Large intestine (tissue), 3 donors: ENCODE measurements around the gene C14orf132. TPM values are rescaled to one million over a fixed set of nuclear protein-coding genes. Genes with fewer than 3 reads are reported as not detected.
A peak's percentile ranks its signal among the peaks of the same experiment; 100 is the strongest.

Experiments
- DNase-seq, 2 donors: peaks; one replicate each; pipeline versions ENCODE4 v3.0.0 to v3.0.0-alpha.2; 2013
- H3K27ac ChIP-seq: one replicate; pipeline ENCODE4 v1.5.1; 2013; ENCODE audit warnings: low read length
- H3K27me3 ChIP-seq: 2 replicates; pipeline ENCODE4 v1.6.1; 2013; ENCODE audit warnings: low read length; ENCODE audit not compliant: control insufficient read depth, insufficient read depth
- H3K36me3 ChIP-seq: 2 replicates; pipeline ENCODE4 v1.6.1; 2013; ENCODE audit warnings: low read length; ENCODE audit not compliant: control insufficient read depth, insufficient read depth
- H3K4me1 ChIP-seq: one replicate; pipeline ENCODE4 v1.6.1; 2013; ENCODE audit warnings: low read length; ENCODE audit not compliant: control insufficient read depth, insufficient read depth
- H3K4me3 ChIP-seq: one replicate; pipeline ENCODE4 v1.5.1; 2013; ENCODE audit warnings: low read length
- H3K9me3 ChIP-seq: one replicate; pipeline ENCODE4 v1.6.1; 2013; ENCODE audit warnings: mild to moderate bottlenecking, low read depth, low read length, moderate library complexity; ENCODE audit not compliant: control insufficient read depth
- WGBS: methylation state at CpG from one replicate; pipeline ENCODE4 v1.1.5; 2013; ENCODE audit warnings: low lambda C conversion rate; ENCODE audit not compliant: insufficient coverage; 5-methylcytosine and 5-hydroxymethylcytosine counted together
- polyA plus RNA-seq: library from polyadenylated mRNA; unstranded; fragments of 120-200 nt; gene quantifications from one replicate; pipeline ENCODE4 v1.2.1, GENCODE V29; 2013

Gene C14orf132
- polyA plus RNA-seq, 1 donor = 20.0 TPM

DNA sequence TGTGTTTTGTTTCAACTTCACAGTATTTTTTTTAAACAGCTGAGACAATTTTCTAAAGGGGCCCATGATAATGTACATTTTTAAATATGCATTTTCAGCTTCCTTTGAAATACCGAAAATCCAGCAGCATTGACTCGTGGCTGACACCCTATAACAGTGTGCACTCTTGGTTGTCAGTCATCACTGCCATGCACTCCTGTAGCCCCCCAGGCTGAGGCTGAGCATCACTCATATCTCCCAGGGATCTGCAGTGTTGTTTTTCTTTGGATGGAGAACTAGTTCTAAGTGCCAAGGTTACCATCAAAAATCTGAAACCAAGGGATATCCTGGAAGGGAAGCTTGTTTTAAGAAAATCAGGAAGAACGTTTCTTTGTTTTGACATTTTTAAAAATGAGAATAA lies 81.2 kb downstream of the C14orf132 start:
- no peak for DNase-seq
- H3K9me3 ChIP-seq = no peaks in the 10 kb centered on the region
- WGBS = 60% methylated on average over 1 of the region's 3 CpGs
- no peaks in the 10 kb centered on the region for H3K4me1 ChIP-seq
- H3K27ac ChIP-seq = no peak overlapping the region
- no peaks in the 10 kb centered on the region for H3K36me3 ChIP-seq
- H3K4me3 ChIP-seq = no peak overlapping the region
- H3K27me3 ChIP-seq = no peaks in the 10 kb centered on the region

DNA sequence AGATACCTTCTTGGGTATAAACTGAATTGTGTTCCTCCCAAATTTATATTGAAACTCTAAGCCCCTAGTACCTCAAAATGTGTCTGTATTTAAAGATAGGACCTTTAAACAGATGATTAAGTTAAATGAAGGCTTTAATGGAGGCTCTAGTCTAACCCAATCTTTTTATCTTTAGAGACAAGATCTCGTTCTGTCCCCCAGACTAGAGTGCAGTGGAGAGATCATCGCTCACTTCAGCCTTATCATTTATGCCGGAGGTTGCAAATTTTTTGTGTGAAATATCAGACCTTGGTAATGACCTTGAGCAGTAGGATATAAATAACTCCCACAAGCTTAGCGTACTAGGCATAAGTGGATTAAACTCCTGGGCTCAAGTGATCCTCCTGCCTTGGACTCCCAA lies 81.8 kb downstream of the C14orf132 start:
- 50% methylated on average over 2 of the region's 4 CpGs for WGBS
- H3K36me3 ChIP-seq = no peaks in the 10 kb centered on the region
- no peak overlapping the region for H3K4me3 ChIP-seq
- no peaks in the 10 kb centered on the region for H3K9me3 ChIP-seq
- no peaks in the 10 kb centered on the region for H3K4me1 ChIP-seq
- no peak overlapping the region for H3K27ac ChIP-seq
- DNase-seq = no peak
- no peaks in the 10 kb centered on the region for H3K27me3 ChIP-seq

DNA sequence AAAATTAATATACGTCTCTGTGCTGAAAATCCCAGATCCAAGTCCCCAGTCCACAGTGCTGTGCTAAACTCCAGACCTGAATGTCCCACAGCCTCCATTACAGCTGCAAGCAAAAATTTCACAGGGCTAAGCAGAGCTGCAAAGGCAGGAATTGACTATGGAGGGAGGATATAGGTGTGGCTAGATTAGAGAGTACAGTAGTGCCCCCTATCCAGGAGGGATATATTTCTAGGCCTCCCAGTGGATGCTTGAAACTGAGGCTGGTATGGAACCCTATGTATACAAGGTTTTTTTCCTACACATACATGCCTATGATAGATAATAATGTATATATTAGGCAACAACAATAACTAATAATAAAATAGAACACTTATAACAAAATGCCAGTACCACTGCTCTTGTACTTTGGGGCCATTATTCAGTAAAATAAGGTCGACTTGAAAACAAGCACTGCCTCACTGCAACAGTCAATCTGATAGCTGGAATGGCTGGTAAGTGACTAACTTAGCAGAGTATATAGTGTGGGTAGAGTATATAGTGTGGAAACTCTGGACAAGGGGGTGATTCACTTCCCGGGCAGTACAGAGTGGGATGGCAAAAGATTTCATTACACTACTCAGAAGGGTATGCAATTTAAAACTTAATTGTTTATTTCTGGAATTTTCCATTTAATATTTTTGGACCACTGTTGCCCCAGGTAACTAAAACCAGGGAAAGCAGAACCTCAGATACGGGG lies 82.7 kb downstream of the C14orf132 start:
- no peaks in the 10 kb centered on the region for H3K27me3 ChIP-seq
- H3K4me3 ChIP-seq = no peak overlapping the region
- no peak overlapping the region for H3K27ac ChIP-seq
- WGBS = 80% methylated on average over 1 of the region's 4 CpGs
- no peaks in the 10 kb centered on the region for H3K36me3 ChIP-seq
- no peaks in the 10 kb centered on the region for H3K4me1 ChIP-seq
- no peaks in the 10 kb centered on the region for H3K9me3 ChIP-seq
- no peak for DNase-seq

DNA sequence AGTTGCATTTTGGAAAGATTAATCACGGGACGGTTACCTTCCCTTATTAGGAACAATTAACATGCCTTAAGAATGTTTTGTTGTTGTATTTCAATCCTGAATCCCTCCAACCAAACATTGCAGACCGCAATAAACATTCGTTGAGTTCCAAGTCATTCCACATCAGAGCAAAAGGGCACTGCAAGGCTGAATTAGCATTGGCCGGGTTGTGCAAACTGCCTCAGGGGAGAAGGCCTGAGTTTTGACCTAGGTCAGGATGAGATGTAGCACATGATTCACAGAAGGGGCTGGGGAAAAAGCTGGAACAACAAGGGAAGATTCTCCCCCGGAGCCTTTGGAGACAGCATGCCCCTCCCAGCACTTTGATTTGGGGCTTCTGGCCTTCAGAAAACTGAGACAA lies 83.3 kb downstream of the C14orf132 start:
- Histone ChIP-seq H3K9me3 (no peaks in the 10 kb centered on the region), H3K27me3 (no peaks in the 10 kb centered on the region), H3K36me3 (no peaks in the 10 kb centered on the region), H3K27ac (no peak overlapping the region), H3K4me3 (no peak overlapping the region), H3K4me1 (no peaks in the 10 kb centered on the region)
- WGBS = 60% methylated on average over 1 of the region's 6 CpGs
- DNase-seq = no peak

DNA sequence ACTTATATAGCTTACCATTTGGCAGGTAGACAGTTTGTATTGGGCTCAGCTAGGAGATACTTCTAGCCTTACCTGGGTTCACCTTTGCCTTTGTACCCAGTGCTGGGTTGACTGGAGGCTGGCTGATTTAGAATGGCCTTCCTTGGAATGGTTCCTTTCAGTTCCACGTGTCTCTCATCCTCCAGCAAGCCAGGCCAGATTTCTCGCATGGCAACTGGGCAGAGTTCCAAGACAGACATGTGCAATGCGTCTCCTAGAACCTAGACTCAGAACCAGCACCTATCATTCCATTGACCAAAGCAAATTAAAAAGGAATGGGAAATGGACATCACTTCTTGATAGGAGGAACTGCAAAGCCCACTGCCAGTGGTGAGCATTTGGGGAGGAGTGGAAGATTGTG lies 86.4 kb downstream of the C14orf132 start:
- no peaks in the 10 kb centered on the region for H3K9me3 ChIP-seq
- WGBS = no CpG with 5 or more reads among the region's 3 CpGs

DNA sequence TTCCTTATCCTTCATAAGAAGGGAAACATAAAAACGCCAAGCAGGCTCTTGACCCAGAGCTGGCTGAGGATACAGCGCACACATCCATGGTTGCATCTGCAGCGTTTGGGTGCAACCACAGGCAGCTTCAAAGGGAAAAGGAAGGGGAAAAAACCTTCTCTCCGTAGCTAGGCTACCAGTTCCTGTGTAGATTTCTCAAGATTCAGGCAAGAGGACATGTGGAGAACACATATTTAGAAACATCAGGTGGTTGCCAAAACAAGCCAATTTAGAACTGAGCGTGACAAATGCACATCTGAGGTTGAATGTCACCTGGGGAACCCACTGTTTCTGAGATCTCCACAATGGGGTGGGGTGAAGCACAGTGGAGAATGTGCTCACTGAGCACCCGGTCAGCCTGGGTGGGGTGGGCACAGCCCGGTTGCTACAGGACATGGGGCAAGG lies 87.2 kb downstream of the C14orf132 start:
- Histone ChIP-seq H3K36me3 (no peaks in the 10 kb centered on the region), H3K4me1 (no peaks in the 10 kb centered on the region), H3K4me3 (no peak overlapping the region), H3K9me3 (no peaks in the 10 kb centered on the region), H3K27ac (peak overlapping the region; percentile 17), H3K27me3 (no peaks in the 10 kb centered on the region)
- peak in 1 of 2 donors; percentile 21 for DNase-seq
- no CpG with 5 or more reads among the region's 7 CpGs for WGBS

More for the DNA sequence above, 86.4 kb downstream of the C14orf132 start:
- Histone ChIP-seq H3K36me3 (no peaks in the 10 kb centered on the region), H3K4me1 (no peaks in the 10 kb centered on the region), H3K4me3 (no peak overlapping the region), H3K27me3 (no peaks in the 10 kb centered on the region), H3K27ac (no peak overlapping the region)
- no peak for DNase-seq

DNA sequence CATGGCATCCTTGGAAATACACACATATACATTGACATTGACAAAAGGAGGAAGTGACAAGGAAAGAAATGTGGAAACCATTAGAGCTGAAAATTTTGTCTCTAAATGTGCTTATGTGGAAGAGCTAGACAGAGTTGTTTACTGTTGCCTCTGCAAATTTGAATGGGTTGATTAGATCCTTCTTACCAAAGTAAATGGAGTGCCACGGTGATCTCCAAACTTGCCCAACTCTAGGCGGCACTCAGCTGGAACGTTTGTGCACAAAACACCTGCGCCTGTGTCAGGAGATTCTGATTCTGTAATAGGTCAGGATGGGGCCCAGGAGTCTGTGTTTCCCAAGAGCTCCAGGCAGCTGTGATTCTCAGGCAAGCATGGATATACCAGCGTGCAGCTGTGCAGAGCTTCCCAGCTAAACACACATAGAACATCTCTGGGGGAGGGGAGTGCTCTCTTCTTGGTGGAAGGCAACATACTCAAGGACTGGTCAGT lies 87.7 kb downstream of the C14orf132 start:
- Histone ChIP-seq H3K4me1 (no peaks in the 10 kb centered on the region), H3K27me3 (no peaks in the 10 kb centered on the region), H3K4me3 (no peak overlapping the region), H3K36me3 (no peaks in the 10 kb centered on the region), H3K27ac (peak overlapping the region; percentile 17), H3K9me3 (no peaks in the 10 kb centered on the region)
- DNase-seq = no peak
- WGBS = no CpG with 5 or more reads among the region's 5 CpGs

DNA sequence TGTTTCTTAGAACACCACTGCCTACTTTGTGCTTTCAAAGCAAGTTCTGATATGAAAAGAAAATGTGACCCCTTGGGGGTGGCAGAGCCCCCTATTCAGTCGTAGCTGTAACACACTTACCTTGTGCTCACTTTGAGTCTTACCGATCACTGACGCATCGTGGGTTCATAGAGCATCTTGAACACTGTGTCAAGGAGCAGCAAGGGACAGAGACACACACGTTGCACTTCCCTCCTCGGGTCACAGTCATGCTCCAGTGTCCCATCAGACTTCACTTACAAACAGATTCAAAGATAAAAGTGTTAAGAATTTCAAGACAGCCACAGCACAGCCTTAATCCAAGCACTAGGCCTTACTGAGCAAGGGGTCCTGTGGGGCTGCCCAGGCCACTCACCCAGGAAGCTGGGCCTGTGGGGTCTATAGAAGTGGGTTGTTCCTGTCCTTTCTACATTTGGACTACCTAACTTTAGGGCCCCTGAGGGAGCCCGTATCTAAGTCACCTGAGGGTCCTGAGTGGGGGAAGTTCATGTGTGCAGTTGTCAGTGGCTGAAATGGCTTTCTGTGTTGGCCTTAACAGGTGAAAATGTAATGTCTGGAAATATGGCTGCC lies 90.1 kb downstream of the C14orf132 start:
- 100% methylated on average over 2 of the region's 7 CpGs for WGBS

DNA sequence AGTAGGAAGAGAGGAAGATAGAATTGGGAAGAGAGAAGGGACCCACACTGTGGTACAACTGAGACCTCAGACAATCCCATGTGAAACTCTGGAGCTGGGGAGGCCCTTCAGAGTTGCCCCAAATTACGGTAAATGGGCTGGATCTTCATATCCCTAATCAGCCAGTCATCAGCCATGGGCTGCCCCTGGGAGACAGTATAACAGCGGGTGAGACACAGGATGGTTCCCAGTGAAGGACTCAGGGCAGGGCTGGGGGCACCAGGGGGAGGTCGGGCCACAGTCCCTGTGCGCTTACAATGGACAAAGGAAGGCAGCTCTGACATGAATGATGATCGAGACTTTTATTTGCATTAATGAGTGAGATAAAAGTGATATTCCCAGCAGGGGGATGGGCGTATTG lies 91.2 kb downstream of the C14orf132 start:
- H3K9me3 ChIP-seq = no peaks in the 10 kb centered on the region
- no peaks in the 10 kb centered on the region for H3K4me1 ChIP-seq
- no peaks in the 10 kb centered on the region for H3K36me3 ChIP-seq
- DNase-seq = no peak
- H3K4me3 ChIP-seq = no peak overlapping the region
- no peaks in the 10 kb centered on the region for H3K27me3 ChIP-seq
- H3K27ac ChIP-seq = no peak overlapping the region
- WGBS = no CpG with 5 or more reads among the region's 6 CpGs

More for the DNA sequence above, 90.1 kb downstream of the C14orf132 start:
- Histone ChIP-seq H3K27ac (no peak overlapping the region), H3K9me3 (no peaks in the 10 kb centered on the region), H3K4me1 (no peaks in the 10 kb centered on the region), H3K4me3 (no peak overlapping the region), H3K27me3 (no peaks in the 10 kb centered on the region), H3K36me3 (no peaks in the 10 kb centered on the region)
- no peak for DNase-seq

DNA sequence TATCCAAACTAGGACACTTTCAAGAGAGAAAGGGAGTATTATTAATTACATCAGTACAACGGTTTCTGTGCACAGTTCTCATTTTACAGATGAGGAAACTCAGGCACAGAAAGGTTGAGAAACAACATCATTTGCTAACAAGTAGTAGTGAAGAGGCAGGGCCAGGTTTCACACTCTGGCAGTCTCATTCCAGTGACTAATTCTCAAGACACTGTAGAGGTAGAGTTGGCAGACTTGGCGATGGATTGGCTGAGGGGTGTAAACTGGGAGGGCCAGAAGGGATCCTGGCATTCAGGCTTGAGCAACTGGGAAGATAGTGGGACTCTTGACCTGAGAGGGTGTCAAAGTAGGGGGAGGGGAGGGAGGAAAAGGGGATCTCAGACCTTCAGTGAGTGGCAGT lies 91.7 kb downstream of the C14orf132 start:
- Histone ChIP-seq H3K4me3 (no peak overlapping the region), H3K9me3 (no peaks in the 10 kb centered on the region), H3K27me3 (no peaks in the 10 kb centered on the region), H3K27ac (no peak overlapping the region), H3K36me3 (no peaks in the 10 kb centered on the region), H3K4me1 (no peaks in the 10 kb centered on the region)
- 80% methylated on average over 1 of the region's 2 CpGs for WGBS
- DNase-seq = no peak
